Cortex of kidney (tissue), 1 donor: ENCODE results near the gene SLIT1.

Experiments
- DNase-seq: peaks from one replicate; lab custom pipeline; 2025; lab: John Stamatoyannopoulos, UW

SLIT1 gene

DNA sequence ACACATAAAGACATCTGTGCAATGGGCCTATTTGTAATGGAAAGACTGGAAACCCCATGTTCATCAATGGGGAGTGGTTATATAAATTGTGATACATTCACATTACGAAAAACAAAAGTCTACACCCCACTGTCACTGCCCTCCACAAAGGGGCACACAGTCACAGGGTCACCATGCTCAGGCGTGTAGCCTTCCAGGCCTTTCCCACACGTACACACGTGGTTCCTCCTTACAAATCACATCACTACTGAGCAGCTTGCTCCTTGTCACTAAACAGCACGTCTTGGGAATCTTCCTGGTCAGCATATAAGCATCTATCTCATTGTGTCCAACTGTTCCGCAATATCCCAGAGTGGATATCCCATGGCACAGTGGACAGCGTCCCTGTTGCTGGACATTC, 163.1 kb downstream of the SLIT1 start:
- no peak for DNase-seq

DNA sequence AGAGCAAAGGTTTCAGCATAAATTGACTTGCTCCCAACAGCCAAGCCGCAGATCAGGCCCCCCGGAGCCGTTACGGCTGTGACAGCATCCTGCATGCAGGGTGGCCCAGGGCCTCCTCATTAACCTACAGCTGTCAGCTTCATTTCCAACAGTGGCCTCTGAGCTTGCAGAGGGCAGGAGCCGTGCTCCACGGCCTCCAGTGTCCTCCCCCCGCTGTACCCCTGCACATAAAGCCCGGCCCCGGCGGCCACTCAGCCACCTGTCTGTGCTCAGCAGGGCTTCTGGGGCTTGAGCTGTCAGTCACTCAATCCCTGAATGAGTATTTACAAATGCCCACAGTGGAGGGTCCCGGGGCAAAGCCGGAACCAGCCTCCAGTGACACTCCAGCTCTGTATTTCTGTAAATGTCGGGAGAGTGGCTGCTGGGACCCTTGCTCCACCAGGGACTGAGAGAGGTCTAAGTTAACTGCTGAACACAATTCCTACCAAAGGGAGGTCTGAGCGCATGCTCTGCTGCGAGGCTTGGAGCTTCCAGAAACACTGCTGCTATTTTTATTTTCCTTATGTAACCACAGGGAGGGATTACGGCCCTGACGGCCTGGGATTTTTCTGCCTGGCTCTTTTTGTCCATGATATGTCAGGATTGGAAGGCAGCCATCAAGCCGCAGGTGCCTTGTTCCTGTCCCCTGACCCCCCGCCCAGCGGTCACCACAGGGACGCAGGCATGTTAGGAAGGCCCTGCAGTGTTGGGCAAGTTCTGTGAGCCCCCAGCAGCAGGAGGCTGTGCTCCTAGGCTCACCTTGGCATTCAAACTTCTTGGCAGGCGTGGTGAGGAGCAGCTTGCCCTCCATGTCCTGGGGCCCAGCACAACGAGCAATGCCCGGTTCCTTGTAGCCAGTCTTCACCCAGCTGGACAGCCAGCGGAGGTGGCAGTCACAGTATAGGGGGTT, 165.0 kb downstream of the SLIT1 start:
- no peak for DNase-seq

DNA sequence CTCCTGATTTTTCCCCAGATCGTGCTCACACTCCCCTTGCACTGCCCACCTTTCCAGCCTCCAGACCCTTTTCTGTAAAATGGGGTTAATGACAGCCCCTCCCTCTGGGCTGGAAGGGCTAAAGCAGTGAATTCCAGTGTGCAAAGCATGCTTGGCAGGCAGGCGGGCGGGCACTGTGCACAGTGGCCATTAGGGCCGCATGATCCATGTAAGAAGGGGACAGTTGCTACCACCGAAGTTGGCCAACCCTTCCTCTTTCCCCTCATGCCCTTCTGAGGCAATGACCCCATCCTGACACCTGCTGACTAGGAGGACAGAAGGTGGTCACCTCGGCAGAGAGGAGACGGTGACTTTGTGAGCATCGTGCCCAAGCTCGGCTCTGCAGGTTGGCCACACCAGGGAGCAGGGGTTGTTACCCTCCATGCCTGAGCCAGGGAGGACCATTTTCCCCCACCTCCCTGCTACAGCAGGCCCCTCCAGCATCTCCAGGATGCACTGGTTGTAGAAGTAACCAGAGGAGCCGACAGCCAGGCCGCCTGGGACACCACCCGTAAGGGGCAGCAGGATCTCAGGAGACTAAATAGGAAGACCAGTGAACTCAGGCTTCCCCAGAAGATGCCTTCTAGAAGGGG, 166.4 kb downstream of the SLIT1 start:
- no peak for DNase-seq

DNA sequence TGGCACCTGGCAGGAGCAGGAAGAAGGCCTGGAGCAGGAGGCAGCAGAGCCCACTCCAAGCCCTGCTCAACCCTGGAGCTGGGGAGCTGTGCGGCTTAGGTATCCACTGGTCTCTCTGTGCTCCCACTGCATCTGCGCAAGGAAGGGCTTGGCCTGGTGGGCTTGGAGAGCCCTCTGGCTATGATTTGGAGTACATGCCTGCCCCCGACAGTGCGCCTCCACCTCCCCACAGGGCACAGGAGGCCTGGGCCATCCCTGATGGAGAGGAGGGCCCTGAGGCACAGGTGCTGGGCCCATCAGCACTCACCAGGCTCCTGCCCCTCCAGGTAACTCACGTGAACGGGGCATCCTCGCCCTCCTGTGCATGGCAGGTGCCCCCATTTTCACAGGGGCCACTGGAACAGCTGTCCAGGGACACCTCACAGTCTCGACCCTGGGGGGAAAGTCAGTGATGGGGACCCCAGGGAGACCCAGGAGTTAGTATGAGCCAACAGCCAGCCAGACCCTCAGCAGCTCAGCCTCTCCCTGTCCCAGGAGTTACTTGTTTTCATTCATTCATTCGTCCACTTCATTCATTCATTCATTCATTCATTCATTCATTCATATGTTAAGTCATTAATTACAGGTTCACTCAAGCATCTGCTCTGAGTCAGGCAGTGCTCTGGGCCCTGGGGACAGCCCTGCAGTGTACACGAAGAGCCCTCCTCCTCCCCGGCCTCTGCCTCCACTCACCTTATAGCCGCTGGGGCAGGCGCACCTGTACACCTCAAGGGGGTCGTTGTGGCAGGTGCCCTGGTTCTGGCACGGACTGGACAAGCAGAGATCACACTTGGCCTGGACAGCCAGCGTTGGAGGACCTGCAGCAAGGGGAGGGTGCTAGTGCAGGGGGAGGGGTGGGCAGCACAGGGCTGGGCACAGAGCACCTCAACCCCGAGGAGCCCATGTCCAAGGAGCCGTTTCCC, 167.2 kb downstream of the SLIT1 start:
- no peak for DNase-seq

DNA sequence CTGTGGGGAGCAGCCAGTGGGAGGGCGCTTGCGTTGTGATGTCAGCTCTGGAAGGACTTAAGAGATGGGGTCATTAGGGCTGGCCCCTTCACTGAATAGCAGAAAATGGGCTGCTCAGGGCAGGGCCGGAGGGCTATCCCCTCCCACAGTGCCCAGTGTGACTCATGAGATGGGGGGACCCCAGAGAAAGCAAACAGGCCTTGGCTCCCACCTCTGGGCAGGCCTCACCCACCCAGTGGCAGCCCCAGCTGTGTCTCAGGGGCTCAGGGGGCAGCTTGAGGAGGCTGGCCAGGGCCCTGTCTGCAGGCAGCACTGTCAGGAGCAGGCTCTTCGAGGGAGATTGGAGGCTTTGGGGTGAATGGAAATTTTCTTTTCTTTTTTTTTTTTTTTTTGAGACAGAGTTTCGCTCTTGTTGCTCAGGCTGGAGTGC, 168.3 kb downstream of the SLIT1 start:
- no peak for DNase-seq

DNA sequence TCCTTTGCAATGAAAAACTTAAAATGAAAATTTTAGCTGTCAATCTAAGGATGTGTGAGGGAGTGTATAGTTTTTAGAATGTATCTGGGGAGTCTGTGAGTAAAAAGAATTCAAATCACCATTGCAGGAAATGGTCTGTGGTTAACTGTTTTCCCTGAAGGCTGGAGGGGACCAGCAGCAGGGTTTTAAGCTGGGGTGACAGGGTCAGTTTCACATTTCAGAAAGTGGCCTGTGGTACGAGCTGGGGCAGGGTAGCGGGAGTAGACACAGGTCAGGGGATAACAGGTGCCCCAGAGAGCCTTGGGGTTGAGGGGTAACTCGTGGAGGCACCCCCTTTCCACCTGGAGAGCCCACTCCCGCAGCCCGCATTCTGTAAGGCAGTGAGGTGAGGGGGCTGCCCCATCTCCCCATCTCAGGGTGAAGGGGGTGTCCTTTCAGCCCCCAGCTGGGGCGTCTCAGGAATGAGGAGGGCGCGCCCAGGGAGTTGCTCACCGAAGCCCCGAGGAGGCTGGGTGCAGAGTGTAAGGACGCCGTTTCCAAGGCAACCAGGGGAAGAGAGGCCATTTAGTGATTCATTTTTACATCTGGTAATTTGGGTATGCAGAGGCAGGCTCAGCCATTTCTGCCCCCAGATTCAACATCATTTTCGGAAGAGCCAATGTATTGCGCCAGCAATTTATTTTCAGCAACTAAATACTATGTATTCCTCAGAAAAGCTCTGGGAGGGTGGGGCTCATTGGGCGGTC, 168.9 kb downstream of the SLIT1 start:
- no peak for DNase-seq

DNA sequence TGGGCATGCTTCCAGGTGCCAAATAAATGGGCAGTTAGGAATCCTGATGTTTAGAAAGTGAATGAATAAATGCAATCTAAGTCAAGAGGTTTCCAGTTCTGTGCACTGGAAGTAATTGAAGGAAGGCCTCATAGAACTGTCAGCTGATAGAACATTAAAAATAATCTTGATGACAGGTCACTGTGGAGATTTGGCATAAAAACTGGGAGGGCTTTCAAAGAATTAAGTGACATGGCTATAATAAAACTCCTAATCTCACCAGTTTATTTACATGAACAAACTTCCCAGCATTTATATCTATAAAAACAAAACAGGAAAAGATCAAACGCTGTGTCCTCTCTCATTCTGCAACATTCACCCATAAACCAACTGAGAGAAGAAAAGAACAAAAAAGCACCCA, 170.5 kb downstream of the SLIT1 start:
- no peak for DNase-seq

DNA sequence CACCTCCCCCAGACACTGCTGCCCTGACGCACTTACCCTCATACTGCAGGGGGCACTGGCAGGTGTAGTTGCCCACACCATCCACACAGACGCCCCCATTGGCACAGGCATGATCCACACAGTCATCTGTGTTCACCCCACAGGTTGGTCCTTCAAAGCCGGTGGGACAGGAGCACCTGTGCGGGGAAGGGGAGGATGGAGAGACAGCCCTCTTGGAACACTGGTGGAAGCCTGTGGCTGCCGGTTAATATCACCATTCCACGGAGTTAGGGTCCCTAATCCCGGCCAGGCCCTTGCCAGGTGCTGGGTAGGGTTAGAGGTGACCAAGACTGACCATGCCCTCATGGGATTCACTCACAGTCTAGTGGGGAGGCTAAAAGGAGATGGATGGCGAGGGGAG, 171.8 kb downstream of the SLIT1 start:
- DNase-seq: no peak

DNA sequence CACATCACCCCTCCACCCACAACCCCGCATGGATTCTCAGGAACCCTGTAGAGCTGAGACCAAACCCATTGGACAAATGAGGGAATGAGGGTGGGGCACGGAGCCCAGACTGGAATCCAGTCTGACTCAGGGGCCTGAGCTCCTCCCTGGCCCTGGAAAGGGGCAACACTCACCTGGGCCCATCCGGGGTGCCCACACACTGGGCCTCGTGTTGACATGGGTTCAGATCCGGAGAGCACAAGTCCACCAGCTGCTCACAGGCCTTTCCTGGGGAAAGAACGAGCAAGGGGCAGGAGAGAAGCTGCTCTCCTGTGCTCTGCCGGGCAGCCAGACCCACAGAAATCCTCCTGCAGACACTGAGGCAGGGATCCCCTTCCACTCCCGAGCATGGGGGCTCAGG, 172.2 kb downstream of the SLIT1 start:
- no peak for DNase-seq

DNA sequence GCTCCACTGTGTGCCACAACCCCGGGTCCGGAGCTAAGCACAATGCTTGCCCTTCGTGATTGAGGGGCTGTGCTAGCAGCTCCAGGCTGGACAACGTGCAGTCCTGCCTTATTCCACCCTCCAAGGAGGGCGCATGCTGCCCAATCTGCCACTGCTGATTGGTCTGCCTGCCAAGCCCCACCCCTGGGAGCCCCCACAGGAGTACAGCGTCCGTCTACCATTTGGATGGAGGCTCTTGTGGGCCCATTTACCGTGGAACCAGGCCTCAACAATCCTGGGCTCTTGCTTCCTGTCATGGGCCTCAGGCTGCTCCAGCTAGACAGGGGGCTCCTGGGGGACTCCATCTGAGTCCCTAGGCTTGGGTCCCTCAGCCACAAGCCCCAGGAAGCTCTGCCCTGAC, 173.3 kb downstream of the SLIT1 start:
- no peak for DNase-seq

DNA sequence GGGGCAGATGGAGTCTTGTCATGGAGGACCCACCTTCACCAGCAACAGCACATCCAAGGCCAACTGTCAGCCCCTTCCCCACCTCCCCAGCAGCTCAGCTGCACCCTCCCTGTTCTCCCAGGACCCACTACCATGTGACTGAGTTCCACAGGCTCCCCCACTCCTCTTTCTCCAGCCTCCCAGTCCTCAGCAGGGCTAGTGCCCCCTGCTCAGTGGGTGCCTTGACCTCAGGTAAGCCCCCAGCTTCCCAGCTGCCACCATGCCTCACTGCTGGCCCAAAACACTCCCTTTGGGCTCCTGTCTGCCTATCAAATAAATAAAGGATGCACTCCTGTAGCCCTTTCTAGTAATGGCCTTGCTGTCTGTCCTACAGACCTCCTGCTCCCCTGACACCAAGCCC, 174.4 kb downstream of the SLIT1 start:
- DNase-seq: no peak

DNA sequence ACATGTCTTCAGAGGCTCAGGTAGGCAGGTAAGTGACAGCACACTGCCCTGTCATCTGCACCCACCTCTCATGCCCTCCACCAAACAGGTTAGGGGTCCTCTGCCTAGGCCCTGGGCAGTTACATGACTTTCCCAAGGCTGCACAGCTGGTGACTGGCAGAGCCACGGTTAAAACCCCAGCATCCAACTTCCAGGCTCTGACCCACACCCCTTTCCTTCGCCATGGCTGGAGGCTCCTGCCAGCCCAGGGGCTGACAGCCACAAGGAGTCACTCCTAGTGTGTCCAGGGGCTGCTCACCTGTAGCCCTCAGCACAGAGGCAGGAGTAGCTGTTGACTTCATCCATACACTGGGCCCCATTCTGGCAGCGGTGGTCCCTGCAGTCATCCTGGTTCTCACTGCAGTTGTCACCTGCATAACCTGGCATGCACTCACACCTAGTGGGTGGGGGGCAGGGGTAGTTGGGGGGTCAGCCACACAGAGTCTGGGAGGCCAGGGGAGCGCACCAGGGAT, 175.0 kb downstream of the SLIT1 start:
- DNase-seq: no peak

DNA sequence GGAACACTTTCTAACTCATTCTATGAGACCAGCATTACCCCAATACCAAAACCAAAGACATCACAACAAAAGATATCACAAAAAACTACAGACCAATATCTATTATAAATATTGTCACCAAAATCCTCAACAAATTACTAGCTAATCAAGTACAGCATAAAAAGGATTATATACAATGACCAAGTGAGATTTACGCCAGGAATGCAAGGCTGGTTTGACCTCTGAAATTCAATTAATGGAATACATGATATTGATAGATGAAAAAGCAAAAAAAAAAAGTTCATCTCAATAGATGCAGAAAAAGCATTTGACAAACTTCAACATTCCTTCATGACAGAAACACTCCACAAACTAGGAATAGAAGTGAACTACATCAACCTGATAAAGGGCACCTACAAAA, 178.3 kb downstream of the SLIT1 start:
- DNase-seq: no peak

DNA sequence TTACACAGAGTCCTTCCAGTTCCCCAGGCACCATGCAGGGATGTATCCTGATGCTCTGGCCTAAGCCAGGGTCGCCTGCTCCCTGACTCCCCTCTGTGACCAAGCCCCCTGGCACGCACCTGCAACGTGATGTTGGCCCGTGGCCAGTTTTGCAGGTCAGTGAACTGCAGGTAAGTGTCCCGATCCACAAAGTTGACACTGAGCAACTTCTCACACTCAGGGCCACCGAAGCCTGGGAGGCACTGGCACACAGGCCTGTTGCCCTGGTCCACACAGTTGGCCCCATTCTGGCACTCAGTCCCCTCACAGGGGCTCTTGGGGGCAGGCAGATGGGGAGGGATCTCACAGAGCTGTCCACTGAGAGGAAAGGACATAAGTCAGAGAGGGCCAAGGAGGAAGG, 179.4 kb downstream of the SLIT1 start:
- no peak for DNase-seq

DNA sequence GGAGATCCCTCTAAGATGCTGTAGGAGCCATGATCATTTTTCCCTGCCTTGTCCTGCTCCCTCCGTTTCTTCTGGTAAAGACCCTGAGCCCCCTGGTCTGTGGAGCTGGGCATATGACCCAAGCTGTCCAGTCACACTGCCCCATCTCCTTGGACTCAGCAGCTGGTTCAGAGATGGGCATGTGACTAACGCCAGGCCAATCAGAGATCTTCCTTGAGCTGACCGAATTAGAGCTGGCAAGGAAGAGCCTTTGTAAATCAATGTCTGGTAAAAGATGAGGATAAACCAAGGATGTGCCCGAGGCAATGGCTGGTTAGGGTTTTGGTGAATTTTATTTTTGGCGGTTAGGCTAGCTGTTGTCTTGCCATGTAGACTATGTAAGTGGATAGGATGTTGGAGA, 180.4 kb downstream of the SLIT1 start:
- no peak for DNase-seq

DNA sequence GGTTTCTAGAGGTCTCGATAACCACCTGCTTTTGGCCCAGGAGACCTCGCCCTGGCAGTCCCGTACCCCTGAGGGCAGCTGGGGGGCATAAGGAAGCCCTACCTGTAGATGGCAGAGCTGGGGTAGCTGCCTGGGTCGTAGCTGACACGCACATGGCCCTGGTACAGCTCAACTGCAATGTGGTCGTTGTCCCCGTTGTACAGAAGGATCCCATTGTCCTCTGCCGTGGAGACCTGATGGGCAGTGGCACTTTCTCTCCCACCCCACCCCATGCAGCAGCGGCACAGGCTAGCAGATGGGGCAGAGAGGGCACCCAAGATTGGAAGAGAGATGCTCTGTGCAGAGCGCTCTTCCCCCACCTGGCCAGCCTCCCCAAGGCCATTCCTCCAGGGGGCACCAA, 181.2 kb downstream of the SLIT1 start:
- no peak for DNase-seq

DNA sequence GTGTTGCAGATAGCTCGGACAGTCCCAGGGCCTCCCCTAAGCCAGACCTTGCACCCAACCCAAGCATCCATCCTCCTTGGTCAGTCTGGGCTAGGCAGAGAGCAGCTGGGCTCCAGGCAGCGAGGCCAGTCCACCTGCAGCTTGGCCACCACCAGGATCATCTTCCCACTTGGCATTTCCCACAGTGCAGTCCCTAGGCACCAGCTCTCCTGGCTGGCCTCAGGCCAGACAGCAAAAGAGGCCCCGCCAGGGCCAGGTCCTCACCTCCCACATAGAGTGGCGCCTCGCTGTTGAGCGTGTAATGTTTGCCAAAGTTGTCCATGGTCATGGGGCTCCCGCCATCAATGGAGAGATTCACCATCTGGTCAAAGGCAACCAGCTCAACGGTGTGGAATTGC, 182.0 kb downstream of the SLIT1 start:
- DNase-seq: no peak

DNA sequence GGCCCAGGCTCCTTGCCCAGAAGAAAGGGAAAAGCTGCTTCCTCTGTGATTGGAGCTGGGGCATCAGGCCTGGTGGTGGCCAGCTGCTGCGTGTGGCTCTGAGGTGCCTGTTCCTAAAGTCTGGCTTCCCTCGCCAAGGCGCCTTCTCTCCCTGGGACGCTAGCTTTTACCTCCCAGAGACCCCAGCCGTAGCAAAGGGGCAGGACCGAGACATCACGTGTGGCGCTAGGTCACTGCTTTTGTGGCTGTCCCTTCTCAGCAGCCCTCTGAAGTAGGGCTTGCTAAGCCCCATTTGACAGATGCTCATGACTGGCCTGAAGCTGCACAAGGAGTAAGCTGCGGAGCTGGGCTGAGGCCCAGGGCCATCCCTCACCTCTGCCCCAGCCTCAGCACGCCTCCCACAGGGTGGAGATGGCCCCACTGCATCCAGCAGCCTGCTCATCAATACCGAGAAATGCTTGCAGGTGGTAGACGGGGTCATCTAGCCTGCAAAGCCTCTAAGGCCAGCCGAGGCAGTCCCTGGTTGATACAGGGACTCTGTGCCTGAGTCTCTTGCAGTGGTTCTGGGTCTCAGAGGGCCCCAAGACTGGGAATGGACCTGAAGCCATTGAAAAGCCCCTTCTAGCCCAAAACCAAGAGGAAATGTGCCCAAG, 182.5 kb downstream of the SLIT1 start:
- no peak for DNase-seq

DNA sequence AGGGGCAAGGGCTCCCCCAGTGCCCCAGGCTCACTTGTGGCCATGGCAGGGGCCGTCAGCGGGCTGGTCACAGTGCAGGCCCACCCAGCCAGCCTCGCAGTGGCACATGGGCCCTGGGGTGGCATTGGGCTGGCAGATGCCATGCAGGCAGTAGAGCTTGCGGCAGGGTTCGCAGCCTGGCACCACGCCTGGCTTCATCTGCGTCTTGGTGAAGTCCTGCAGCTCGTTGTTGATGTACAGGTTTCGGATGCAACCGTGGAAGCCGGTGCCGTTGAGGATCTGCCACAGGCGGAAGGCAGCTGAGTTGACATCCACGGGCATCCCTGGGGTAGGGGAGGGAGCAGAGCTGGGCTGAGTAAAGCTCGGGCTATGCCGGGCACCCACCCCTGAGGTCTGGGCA, 183.1 kb downstream of the SLIT1 start:
- DNase-seq: no peak

DNA sequence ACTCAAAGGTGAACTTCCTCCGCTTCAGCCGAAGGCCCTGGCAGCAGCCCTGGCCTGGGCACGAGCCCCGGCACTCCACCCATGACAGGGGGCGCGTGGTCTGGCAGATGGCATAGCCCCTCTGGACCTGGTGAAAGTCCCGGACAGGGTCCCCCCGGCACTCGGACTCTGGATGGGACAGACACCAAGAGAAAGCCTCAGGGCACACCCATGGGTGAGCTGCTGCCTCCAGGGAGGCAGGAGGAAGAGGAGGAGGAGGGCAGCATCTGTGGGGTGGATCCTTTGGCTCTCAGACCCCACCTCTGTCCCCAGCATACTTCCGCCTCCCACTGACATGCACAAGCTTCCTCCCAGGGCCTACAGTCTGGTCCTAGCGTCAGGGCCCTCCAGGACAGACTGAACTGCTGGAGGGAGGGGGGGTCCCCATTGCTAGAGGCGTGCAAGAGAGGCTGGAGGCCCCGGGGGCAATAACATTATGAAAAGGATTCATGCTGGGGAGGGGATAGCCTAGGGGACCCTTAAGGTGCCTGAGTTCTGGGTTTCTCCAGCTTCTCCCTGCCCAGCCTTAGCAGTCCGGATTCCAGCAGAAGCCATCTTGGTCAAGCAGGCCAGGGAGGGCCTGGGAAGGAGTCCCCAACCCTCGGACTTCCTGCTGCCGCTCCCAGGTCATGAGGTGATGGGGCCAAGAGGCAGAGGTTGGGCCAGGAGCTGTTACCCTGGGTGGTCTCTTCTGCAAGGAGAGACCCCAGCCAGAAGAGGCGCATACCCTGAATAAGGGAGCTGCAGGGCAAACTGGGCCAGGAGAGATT, 184.4 kb downstream of the SLIT1 start:
- no peak for DNase-seq
